Measurements from ENCODE around the gene CTNNA1.

Gene CTNNA1

DNA sequence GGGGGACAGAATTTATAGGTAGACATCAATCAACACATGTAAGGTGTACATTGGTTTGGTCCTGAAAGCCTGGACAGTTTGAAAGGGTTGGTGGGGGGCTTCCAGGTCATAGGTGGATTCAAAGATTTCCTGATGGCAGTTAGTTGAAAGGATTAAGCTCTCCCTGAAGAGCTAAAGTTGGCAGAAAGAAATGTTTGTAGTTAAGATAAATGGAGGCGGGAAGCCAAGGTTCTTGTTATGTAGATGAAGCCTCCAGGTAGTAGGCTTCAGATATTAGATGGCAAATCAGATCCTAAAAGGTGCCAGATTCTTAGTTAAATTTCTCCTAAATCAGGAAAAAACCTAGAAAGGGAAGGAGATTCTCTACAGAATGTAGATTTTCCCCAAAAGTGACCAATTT, 130.9 kb downstream of the CTNNA1 start:
- no peaks in the 10 kb centered on the region for H3K27me3 ChIP-seq (replicated peaks in 2 of 5; ENCODE audit: control insufficient read depth in 4 of 5, insufficient read depth in 5 of 5, low read length in 4 of 5)
- 100% methylated on average over 1 of the region's 1 CpG for WGBS (ENCODE audit: insufficient coverage)
- POLR2A ChIA-PET, result no interaction called here
- no peaks in the 10 kb centered on the region for H3K4me1 ChIP-seq (ENCODE audit: control extremely low read depth in 1 of 4, control insufficient read depth in 4 of 4, insufficient read depth in 4 of 4, low read length in 3 of 4)
- DNase-seq, result no peak
- H3K4me3 ChIP-seq (ENCODE audit: control insufficient read depth in 1 of 7, extremely low read depth in 1 of 7, insufficient read depth in 4 of 7, low read depth in 2 of 7, low read length in 6 of 7), result no peak overlapping the region
- H3K9me3 ChIP-seq (ENCODE audit: control extremely low read depth in 1 of 5, control insufficient read depth in 4 of 5, insufficient read depth in 2 of 5, low read depth in 1 of 5, low read length in 4 of 5), result peaks cover 0 to 3% (median 0%) of the 10 kb centered on the region in 5 experiments
- H3K36me3 ChIP-seq (ENCODE audit: control insufficient read depth in 4 of 4, insufficient read depth in 4 of 4, low read length in 3 of 4), result peaks cover 8 to 22% (median 13%) of the 10 kb centered on the region in 4 experiments
- no peak overlapping the region for H3K27ac ChIP-seq (ENCODE audit: insufficient read depth in 1 of 2, low read depth in 1 of 2, low read length in 2 of 2, poor library complexity in 1 of 2, severe bottlenecking in 2 of 2)
- CTCF ChIA-PET, result interaction anchor here (1.3 kb wide), 1 partner anchor 38 kb away, joined by 4 read pairs; no protein-coding TSS in a partner anchor

DNA sequence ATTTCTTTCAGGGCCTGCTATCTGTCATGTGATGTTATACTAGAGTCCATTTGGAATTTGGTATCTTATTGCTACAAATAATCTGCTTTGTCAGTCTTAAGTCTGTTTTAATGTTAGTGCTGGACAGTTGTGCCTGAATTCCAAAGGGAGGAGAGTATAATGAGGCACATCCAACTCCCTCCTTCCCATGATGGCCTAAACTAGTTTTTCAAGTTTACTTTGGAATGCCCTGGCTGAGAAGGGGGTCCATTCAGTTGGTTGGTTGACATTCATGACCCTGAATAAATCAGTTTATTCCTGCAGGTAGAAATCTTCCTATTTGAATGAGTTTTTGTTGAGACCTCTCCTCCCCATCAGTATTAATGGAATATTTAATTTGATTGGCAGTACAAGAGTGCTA, 131.3 kb downstream of the CTNNA1 start:
- Histone ChIP-seq H3K27me3 (replicated peaks in 2 of 5; ENCODE audit: control insufficient read depth in 4 of 5, insufficient read depth in 5 of 5, low read length in 4 of 5) (no peaks in the 10 kb centered on the region), H3K27ac (ENCODE audit: insufficient read depth in 1 of 2, low read depth in 1 of 2, low read length in 2 of 2, poor library complexity in 1 of 2, severe bottlenecking in 2 of 2) (no peak overlapping the region), H3K36me3 (ENCODE audit: control insufficient read depth in 4 of 4, insufficient read depth in 4 of 4, low read length in 3 of 4) (peaks cover 12 to 27% (median 16%) of the 10 kb centered on the region in 4 experiments), H3K9me3 (ENCODE audit: control extremely low read depth in 1 of 5, control insufficient read depth in 4 of 5, insufficient read depth in 2 of 5, low read depth in 1 of 5, low read length in 4 of 5) (peaks cover 0 to 6% (median 0%) of the 10 kb centered on the region in 5 experiments), H3K4me1 (ENCODE audit: control extremely low read depth in 1 of 4, control insufficient read depth in 4 of 4, insufficient read depth in 4 of 4, low read length in 3 of 4) (no peaks in the 10 kb centered on the region), H3K4me3 (ENCODE audit: control insufficient read depth in 1 of 7, extremely low read depth in 1 of 7, insufficient read depth in 4 of 7, low read depth in 2 of 7, low read length in 6 of 7) (no peak overlapping the region)
- ChIA-PET CTCF (interaction anchor here (1.3 kb wide), 1 partner anchor 38 kb away, joined by 4 read pairs; no protein-coding TSS in a partner anchor), POLR2A (no interaction called here)
- no peak for DNase-seq

DNA sequence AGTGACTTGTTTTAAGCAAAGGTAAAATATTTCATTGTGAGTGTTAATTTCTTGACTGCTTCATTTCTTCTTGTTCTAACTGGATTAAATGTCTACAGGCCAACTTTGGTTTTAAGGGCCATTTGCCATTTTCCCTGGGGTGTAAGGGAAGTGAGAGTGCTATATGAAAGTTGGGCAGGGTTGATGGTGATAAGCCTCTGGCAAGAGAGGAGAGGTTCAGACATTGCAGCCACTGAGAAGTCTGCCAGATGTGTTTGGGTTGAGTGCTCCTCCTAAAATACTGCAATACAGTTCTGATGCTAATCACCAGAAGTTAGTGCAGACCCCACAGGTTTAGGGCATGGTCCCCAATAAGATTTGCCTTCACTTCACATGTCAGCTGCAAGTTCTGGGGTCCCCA, 136.8 kb downstream of the CTNNA1 start:
- Histone ChIP-seq H3K27me3 (replicated peaks in 2 of 5; ENCODE audit: control insufficient read depth in 4 of 5, insufficient read depth in 5 of 5, low read length in 4 of 5) (no peaks in the 10 kb centered on the region), H3K27ac (ENCODE audit: insufficient read depth in 1 of 2, low read depth in 1 of 2, low read length in 2 of 2, poor library complexity in 1 of 2, severe bottlenecking in 2 of 2) (no peak overlapping the region), H3K36me3 (ENCODE audit: control insufficient read depth in 4 of 4, insufficient read depth in 4 of 4, low read length in 3 of 4) (peaks cover 21 to 48% (median 30%) of the 10 kb centered on the region in 4 experiments), H3K4me3 (ENCODE audit: control insufficient read depth in 1 of 7, extremely low read depth in 1 of 7, insufficient read depth in 4 of 7, low read depth in 2 of 7, low read length in 6 of 7) (no peak overlapping the region), H3K4me1 (ENCODE audit: control extremely low read depth in 1 of 4, control insufficient read depth in 4 of 4, insufficient read depth in 4 of 4, low read length in 3 of 4) (no peaks in the 10 kb centered on the region), H3K9me3 (ENCODE audit: control extremely low read depth in 1 of 5, control insufficient read depth in 4 of 5, insufficient read depth in 2 of 5, low read depth in 1 of 5, low read length in 4 of 5) (peaks cover 3 to 22% (median 12%) of the 10 kb centered on the region in 5 experiments)
- ChIA-PET CTCF (no interaction called here), POLR2A (no interaction called here)
- DNase-seq, result no peak

DNA sequence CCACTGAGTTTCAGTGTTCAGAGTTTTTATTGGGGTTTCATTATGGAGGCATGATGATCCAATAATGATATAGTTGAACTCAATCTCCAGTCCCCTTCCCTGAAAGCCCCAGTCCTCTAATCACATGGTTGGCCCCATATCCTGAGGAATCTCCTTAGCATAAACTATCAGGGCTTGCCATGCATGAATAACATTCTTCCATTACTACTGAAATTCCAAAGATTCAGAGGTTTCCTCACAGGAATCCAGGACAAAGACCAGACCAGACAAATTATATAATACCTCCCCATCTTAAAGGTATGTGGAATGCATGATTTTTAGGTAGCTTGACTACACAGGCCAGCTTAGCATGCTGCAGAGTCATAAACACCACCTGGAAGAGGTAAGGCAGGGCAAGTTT, 137.4 kb downstream of the CTNNA1 start:
- DNase-seq, result no peak
- no peaks in the 10 kb centered on the region for H3K4me1 ChIP-seq (ENCODE audit: control extremely low read depth in 1 of 4, control insufficient read depth in 4 of 4, insufficient read depth in 4 of 4, low read length in 3 of 4)
- ChIA-PET CTCF (interaction anchor here (0.8 kb wide), 1 partner anchor 9 kb away, joined by 3 read pairs; no protein-coding TSS in a partner anchor), POLR2A (no interaction called here)
- no peaks in the 10 kb centered on the region for H3K27me3 ChIP-seq (replicated peaks in 2 of 5; ENCODE audit: control insufficient read depth in 4 of 5, insufficient read depth in 5 of 5, low read length in 4 of 5)
- no peak overlapping the region for H3K27ac ChIP-seq (ENCODE audit: insufficient read depth in 1 of 2, low read depth in 1 of 2, low read length in 2 of 2, poor library complexity in 1 of 2, severe bottlenecking in 2 of 2)
- H3K4me3 ChIP-seq (ENCODE audit: control insufficient read depth in 1 of 7, extremely low read depth in 1 of 7, insufficient read depth in 4 of 7, low read depth in 2 of 7, low read length in 6 of 7), result no peak overlapping the region
- peaks cover 21 to 48% (median 30%) of the 10 kb centered on the region in 4 experiments for H3K36me3 ChIP-seq (ENCODE audit: control insufficient read depth in 4 of 4, insufficient read depth in 4 of 4, low read length in 3 of 4)
- peaks cover 3 to 22% (median 12%) of the 10 kb centered on the region in 5 experiments for H3K9me3 ChIP-seq (ENCODE audit: control extremely low read depth in 1 of 5, control insufficient read depth in 4 of 5, insufficient read depth in 2 of 5, low read depth in 1 of 5, low read length in 4 of 5)

DNA sequence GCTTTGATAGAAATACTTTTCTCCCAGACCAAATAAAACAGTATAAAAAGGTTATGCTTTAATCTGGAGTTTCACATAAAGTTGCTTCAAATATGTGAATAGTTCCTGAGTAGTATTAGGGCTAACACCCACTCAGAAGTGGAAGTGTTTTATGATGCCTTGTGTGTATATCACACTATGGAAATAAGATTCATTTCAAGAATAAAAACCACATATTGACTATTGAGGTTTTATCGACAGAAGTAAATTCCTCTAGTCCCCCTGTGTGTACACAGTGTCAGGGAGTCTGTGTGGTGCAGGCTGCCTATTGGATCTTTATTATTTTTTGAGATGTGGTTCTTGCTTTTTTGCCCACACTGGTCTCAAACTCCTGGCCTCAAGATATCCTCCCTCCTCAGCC, 142.7 kb downstream of the CTNNA1 start:
- H3K4me1 ChIP-seq (ENCODE audit: control extremely low read depth in 1 of 4, control insufficient read depth in 4 of 4, insufficient read depth in 4 of 4, low read length in 3 of 4), result peaks cover 0 to 10% (median 8%) of the 10 kb centered on the region in 4 experiments
- no peaks in the 10 kb centered on the region for H3K27me3 ChIP-seq (replicated peaks in 2 of 5; ENCODE audit: control insufficient read depth in 4 of 5, insufficient read depth in 5 of 5, low read length in 4 of 5)
- no CpG with 5 or more reads among the region's 1 CpG for WGBS (ENCODE audit: insufficient coverage)
- ChIA-PET CTCF (no interaction called here), POLR2A (no interaction called here)
- no peak for DNase-seq
- H3K27ac ChIP-seq (ENCODE audit: insufficient read depth in 1 of 2, low read depth in 1 of 2, low read length in 2 of 2, poor library complexity in 1 of 2, severe bottlenecking in 2 of 2), result no peak overlapping the region
- no peak overlapping the region for H3K4me3 ChIP-seq (ENCODE audit: control insufficient read depth in 1 of 7, extremely low read depth in 1 of 7, insufficient read depth in 4 of 7, low read depth in 2 of 7, low read length in 6 of 7)
- H3K36me3 ChIP-seq (ENCODE audit: control insufficient read depth in 4 of 4, insufficient read depth in 4 of 4, low read length in 3 of 4), result peaks cover 0 to 16% (median 4%) of the 10 kb centered on the region in 4 experiments
- peaks cover 0 to 9% (median 1%) of the 10 kb centered on the region in 5 experiments for H3K9me3 ChIP-seq (ENCODE audit: control extremely low read depth in 1 of 5, control insufficient read depth in 4 of 5, insufficient read depth in 2 of 5, low read depth in 1 of 5, low read length in 4 of 5)

DNA sequence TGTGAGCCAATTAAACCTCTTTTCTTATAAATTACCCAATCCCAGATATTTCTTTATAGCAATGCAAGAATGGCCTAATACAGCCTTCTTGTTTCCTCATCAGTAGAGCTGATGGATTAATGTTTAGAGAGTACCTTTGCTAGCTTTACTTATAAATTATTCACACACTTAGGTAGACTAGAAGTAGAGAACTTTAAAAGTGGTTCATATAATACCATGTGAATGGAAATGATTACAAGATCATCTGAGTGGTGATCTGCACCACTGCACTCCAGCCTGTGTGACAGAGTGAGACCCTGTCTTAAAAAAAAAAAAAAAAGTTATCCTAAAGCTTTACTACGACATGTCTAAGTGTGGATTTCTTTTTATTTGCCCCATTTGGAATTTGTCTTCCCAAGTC, 145.1 kb downstream of the CTNNA1 start:
- Histone ChIP-seq H3K4me3 (ENCODE audit: control insufficient read depth in 1 of 7, extremely low read depth in 1 of 7, insufficient read depth in 4 of 7, low read depth in 2 of 7, low read length in 6 of 7) (no peak overlapping the region), H3K27ac (ENCODE audit: insufficient read depth in 1 of 2, low read depth in 1 of 2, low read length in 2 of 2, poor library complexity in 1 of 2, severe bottlenecking in 2 of 2) (no peak overlapping the region), H3K4me1 (ENCODE audit: control extremely low read depth in 1 of 4, control insufficient read depth in 4 of 4, insufficient read depth in 4 of 4, low read length in 3 of 4) (peaks cover 0 to 10% (median 8%) of the 10 kb centered on the region in 4 experiments), H3K36me3 (ENCODE audit: control insufficient read depth in 4 of 4, insufficient read depth in 4 of 4, low read length in 3 of 4) (peaks cover 0 to 11% (median 4%) of the 10 kb centered on the region in 4 experiments), H3K27me3 (replicated peaks in 2 of 5; ENCODE audit: control insufficient read depth in 4 of 5, insufficient read depth in 5 of 5, low read length in 4 of 5) (no peaks in the 10 kb centered on the region), H3K9me3 (ENCODE audit: control extremely low read depth in 1 of 5, control insufficient read depth in 4 of 5, insufficient read depth in 2 of 5, low read depth in 1 of 5, low read length in 4 of 5) (peaks cover 0 to 7% (median 1%) of the 10 kb centered on the region in 5 experiments)
- WGBS (ENCODE audit: insufficient coverage), result no CpG with 5 or more reads among the region's 1 CpG
- no peak for DNase-seq
- ChIA-PET POLR2A (no interaction called here), CTCF (interaction anchor here (1.8 kb wide), 1 partner anchor 9 kb away, joined by 4 read pairs; no protein-coding TSS in a partner anchor)

DNA sequence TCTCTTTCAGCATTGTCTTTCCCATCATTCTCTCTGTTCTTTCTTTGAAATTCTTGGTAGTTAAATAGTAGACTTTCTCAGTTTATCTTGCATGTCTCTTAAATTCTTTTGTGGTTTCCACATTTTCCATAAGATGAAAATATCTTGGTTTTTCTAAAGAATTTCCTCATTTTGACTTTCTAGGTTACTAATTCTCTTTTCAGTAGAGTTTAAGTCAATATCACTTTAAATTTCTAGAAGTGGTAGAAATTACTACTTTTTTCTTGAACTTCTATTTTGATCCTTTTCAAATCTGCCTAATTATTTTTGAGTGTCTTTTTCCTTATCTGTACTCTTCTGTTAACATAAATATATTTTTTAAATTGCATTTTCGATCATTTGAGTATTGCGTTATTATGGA, 145.5 kb downstream of the CTNNA1 start:
- no CpG with 5 or more reads among the region's 2 CpGs for WGBS (ENCODE audit: insufficient coverage)
- Histone ChIP-seq H3K27me3 (replicated peaks in 2 of 5; ENCODE audit: control insufficient read depth in 4 of 5, insufficient read depth in 5 of 5, low read length in 4 of 5) (no peaks in the 10 kb centered on the region), H3K36me3 (ENCODE audit: control insufficient read depth in 4 of 4, insufficient read depth in 4 of 4, low read length in 3 of 4) (peaks cover 0 to 14% (median 7%) of the 10 kb centered on the region in 4 experiments), H3K4me3 (ENCODE audit: control insufficient read depth in 1 of 7, extremely low read depth in 1 of 7, insufficient read depth in 4 of 7, low read depth in 2 of 7, low read length in 6 of 7) (no peak overlapping the region), H3K27ac (ENCODE audit: insufficient read depth in 1 of 2, low read depth in 1 of 2, low read length in 2 of 2, poor library complexity in 1 of 2, severe bottlenecking in 2 of 2) (no peak overlapping the region), H3K4me1 (ENCODE audit: control extremely low read depth in 1 of 4, control insufficient read depth in 4 of 4, insufficient read depth in 4 of 4, low read length in 3 of 4) (peaks cover 0 to 10% (median 8%) of the 10 kb centered on the region in 4 experiments), H3K9me3 (ENCODE audit: control extremely low read depth in 1 of 5, control insufficient read depth in 4 of 5, insufficient read depth in 2 of 5, low read depth in 1 of 5, low read length in 4 of 5) (peaks cover 0 to 7% (median 1%) of the 10 kb centered on the region in 5 experiments)
- no peak for DNase-seq
- CTCF ChIA-PET, result interaction anchor here (0.5 to 1.8 kb wide), 2 partner anchors 10 to 287 kb away, joined by 3 to 4 read pairs; no protein-coding TSS in a partner anchor
- POLR2A ChIA-PET, result no interaction called here
